Panc1 (cell line): ENCODE results near the gene TMEFF2.

Experiments used
- CTCF ChIP-seq: fragments of 450-650 bp; IDR thresholded peaks from 2 replicates; pipeline ENCODE4 v1.5.1; 2017; ENCODE audit warnings: mild to moderate bottlenecking
- POLR2AphosphoS5 ChIP-seq: IDR thresholded peaks from 2 replicates; pipeline ENCODE4 v1.6.1; 2012; ENCODE audit warnings: mild to moderate bottlenecking, low read depth, low read length, moderate library complexity
- TCF7L2 ChIP-seq: IDR thresholded peaks from 2 replicates; pipeline ENCODE4 v1.6.1; 2011; ENCODE audit warnings: mild to moderate bottlenecking, low read depth, low read length, inconsistent platforms

- TF ChIP-seq CTCF (no peak), POLR2AphosphoS5 (no peak), TCF7L2 (no peak)
Measured at GRCh38 chr2:191908874-191909273, 285.9 kb downstream of the TMEFF2 start.
